GM19324 (cell line): ENCODE data around the gene ZFP36.

Source experiments
- ATAC-seq: cut with Tn5 transposase; IDR thresholded peaks from one replicate; pipeline ENCODE4 v1.9.1; 2021; ENCODE audit warnings: mild to moderate bottlenecking, moderate library complexity; ENCODE audit not compliant: unreplicated experiment, low FRiP score

ZFP36 gene

GRCh38 chr19:39403331-39404312 is 3.0 kb upstream of the ZFP36 start:
- no peak for ATAC-seq

- ATAC-seq: no peak
Measured at GRCh38 chr19:39405261-39405957, 1.2 kb upstream of the ZFP36 start.

- no peak for ATAC-seq
Measured at GRCh38 chr19:39405958-39406655, 540 bp upstream of the ZFP36 start.

- ATAC-seq: no peak
Measured at GRCh38 chr19:39407410-39407659, 688 bp downstream of the ZFP36 start.

- ATAC-seq: no peak
Measured at GRCh38 chr19:39407660-39408391, 1.2 kb downstream of the ZFP36 start.

- ATAC-seq: no peak
Measured at GRCh38 chr19:39408392-39409207, 2.0 kb downstream of the ZFP36 start.

GRCh38 chr19:39409208-39410016 is 2.8 kb downstream of the ZFP36 start:
- ATAC-seq: peak; percentile 3

GRCh38 chr19:39410017-39410830 is 3.6 kb downstream of the ZFP36 start:
- peak; percentile 20 for ATAC-seq

GRCh38 chr19:39410831-39411080 is 4.1 kb downstream of the ZFP36 start:
- ATAC-seq: no peak

- no peak for ATAC-seq
Measured at GRCh38 chr19:39411081-39411831, 4.6 kb downstream of the ZFP36 start.

- peak; percentile 14 for ATAC-seq
Measured at GRCh38 chr19:39411832-39412099, 5.1 kb downstream of the ZFP36 start.

GRCh38 chr19:39412100-39412866 is 5.6 kb downstream of the ZFP36 start, which contains the start of gene PLEKHG2:
TSS of gene PLEKHG2 (plus strand) at chr19:39412669. CDS start at chr19:39414087, 1,418 bp downstream.
- peak; percentile 65 for ATAC-seq

- ATAC-seq: no peak
Measured at GRCh38 chr19:39412867-39413271, 6.2 kb downstream of the ZFP36 start.

GRCh38 chr19:39413272-39413910 is 6.7 kb downstream of the ZFP36 start:
- ATAC-seq: no peak

GRCh38 chr19:39413911-39414608 is 7.4 kb downstream of the ZFP36 start:
- no peak for ATAC-seq
